Skeletal muscle satellite cell (primary cell): ENCODE measurements around the gene RBPJ.

Experiments used
- H3K27me3 ChIP-seq: 2 replicates; pipeline ENCODE4 v1.7.0; 2013; ENCODE audit warnings: low read length; ENCODE audit not compliant: control insufficient read depth, insufficient read depth
- H3K36me3 ChIP-seq: 2 replicates; pipeline ENCODE4 v1.7.0; 2013; ENCODE audit warnings: mild to moderate bottlenecking, control low read depth, low read length; ENCODE audit not compliant: insufficient read depth
- H3K4me1 ChIP-seq: 2 replicates; pipeline ENCODE4 v1.7.0; 2013; ENCODE audit warnings: low read length; ENCODE audit not compliant: control insufficient read depth, insufficient read depth
- H3K4me2 ChIP-seq: 2 replicates; pipeline ENCODE4 v1.7.0; 2013; ENCODE audit warnings: mild to moderate bottlenecking, low read length
- H3K4me3 ChIP-seq: 2 replicates; pipeline ENCODE4 v1.7.0; 2013; ENCODE audit warnings: low read length
- H3K9ac ChIP-seq: 2 replicates; pipeline ENCODE4 v1.7.0; 2013; ENCODE audit warnings: mild to moderate bottlenecking, low read depth, low read length, moderate library complexity
- H3K9me3 ChIP-seq: replicated peaks from 2 replicates; pipeline ENCODE4 v1.7.0; 2013; ENCODE audit warnings: mild to moderate bottlenecking, control low read depth, low read length

The RBPJ gene

GRCh38 chr4:26289401-26289800 is 31.4 kb upstream of the RBPJ start:
- H3K9ac ChIP-seq, result no peak overlapping the region
- peaks cover 13% of the 10 kb centered on the region for H3K4me1 ChIP-seq
- H3K36me3 ChIP-seq, result no peaks in the 10 kb centered on the region
- H3K27me3 ChIP-seq, result no peaks in the 10 kb centered on the region
- H3K9me3 ChIP-seq, result no peaks in the 10 kb centered on the region
- no peak overlapping the region for H3K4me3 ChIP-seq
- no peak overlapping the region for H3K4me2 ChIP-seq

DNA sequence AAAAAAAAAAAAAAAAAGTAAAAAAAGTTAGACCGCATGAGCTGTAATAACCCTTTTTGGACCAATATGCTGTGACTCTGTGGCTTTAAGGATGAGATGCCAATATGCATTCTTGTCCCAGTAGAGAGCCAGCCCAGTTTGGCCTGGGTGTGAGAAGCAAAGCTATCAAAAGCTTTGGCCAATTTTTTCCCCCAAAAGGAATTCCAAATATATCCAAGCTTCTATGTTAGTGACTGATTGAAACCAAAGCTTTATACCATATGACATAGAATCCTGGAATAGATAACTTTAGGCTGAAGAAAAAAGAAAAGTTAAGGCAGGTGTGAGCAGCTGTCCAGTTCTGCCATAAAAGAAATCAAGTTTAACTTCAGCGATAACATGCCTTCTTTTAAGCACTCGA is 30.5 kb upstream of the RBPJ start:
- Histone ChIP-seq H3K4me1 (peaks cover 13% of the 10 kb centered on the region), H3K36me3 (no peaks in the 10 kb centered on the region), H3K4me2 (no peak overlapping the region), H3K9ac (no peak overlapping the region), H3K4me3 (no peak overlapping the region), H3K27me3 (no peaks in the 10 kb centered on the region), H3K9me3 (no peaks in the 10 kb centered on the region)

DNA sequence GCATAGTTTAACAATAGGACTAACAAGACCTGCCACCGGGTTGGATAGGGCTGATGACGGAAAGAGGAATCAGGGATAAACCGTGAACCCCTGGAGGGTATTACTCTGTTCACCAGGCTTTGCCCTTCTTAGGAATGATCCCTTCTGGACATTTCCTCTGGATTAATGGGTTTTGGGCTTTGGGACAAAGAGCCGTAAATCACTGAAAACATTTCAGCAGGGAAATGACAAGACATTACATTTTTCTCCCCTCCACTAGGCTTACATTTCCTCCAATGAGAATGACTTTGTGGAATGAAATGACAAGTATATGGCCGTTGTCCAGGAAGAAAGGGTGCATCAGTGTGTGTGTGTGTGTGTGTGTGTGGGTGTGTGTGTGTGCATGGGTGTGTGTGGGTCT is 25.9 kb upstream of the RBPJ start:
- H3K36me3 ChIP-seq, result no peaks in the 10 kb centered on the region
- no peak overlapping the region for H3K9ac ChIP-seq
- H3K4me3 ChIP-seq, result no peak overlapping the region
- no peaks in the 10 kb centered on the region for H3K27me3 ChIP-seq
- H3K4me1 ChIP-seq, result peaks cover 12% of the 10 kb centered on the region
- no peaks in the 10 kb centered on the region for H3K9me3 ChIP-seq
- H3K4me2 ChIP-seq, result no peak overlapping the region

- no peak overlapping the region for H3K9ac ChIP-seq
- no peaks in the 10 kb centered on the region for H3K9me3 ChIP-seq
- no peak overlapping the region for H3K4me2 ChIP-seq
- H3K36me3 ChIP-seq, result no peaks in the 10 kb centered on the region
- peaks cover 12% of the 10 kb centered on the region for H3K4me1 ChIP-seq
- no peak overlapping the region for H3K4me3 ChIP-seq
- no peaks in the 10 kb centered on the region for H3K27me3 ChIP-seq
Observed at GRCh38 chr4:26296021-26296420, 24.8 kb upstream of the RBPJ start.

DNA sequence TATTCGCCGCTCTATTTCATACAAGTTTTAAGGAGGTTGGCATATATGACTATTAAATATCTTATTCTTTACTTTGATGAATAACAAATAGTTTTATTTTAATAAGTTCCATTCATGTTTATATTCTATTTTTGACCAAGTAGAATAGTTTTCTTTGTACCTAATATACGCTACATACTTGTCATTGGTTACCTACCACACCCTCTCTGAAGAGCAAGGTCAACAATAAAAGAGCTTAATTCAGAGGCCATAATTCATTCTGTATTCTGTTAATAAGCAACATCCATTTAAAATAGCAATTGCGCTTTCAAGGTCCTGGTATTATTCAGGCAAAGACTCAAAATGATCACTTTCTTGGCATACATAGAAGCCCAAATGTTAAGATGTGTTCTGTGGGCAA is 24.3 kb upstream of the RBPJ start:
- no peak overlapping the region for H3K4me3 ChIP-seq
- peaks cover 12% of the 10 kb centered on the region for H3K4me1 ChIP-seq

GRCh38 chr4:26297219-26297618 is 23.6 kb upstream of the RBPJ start:
- peaks cover 12% of the 10 kb centered on the region for H3K4me1 ChIP-seq
- no peaks in the 10 kb centered on the region for H3K36me3 ChIP-seq
- no peak overlapping the region for H3K9ac ChIP-seq
- no peak overlapping the region for H3K4me2 ChIP-seq
- H3K9me3 ChIP-seq, result no peaks in the 10 kb centered on the region
- H3K4me3 ChIP-seq, result no peak overlapping the region
- H3K27me3 ChIP-seq, result no peaks in the 10 kb centered on the region

More for the DNA sequence above, 24.3 kb upstream of the RBPJ start:
- H3K9me3 ChIP-seq, result no peaks in the 10 kb centered on the region
- H3K36me3 ChIP-seq, result no peaks in the 10 kb centered on the region
- no peaks in the 10 kb centered on the region for H3K27me3 ChIP-seq
- H3K4me2 ChIP-seq, result no peak overlapping the region
- H3K9ac ChIP-seq, result no peak overlapping the region

DNA sequence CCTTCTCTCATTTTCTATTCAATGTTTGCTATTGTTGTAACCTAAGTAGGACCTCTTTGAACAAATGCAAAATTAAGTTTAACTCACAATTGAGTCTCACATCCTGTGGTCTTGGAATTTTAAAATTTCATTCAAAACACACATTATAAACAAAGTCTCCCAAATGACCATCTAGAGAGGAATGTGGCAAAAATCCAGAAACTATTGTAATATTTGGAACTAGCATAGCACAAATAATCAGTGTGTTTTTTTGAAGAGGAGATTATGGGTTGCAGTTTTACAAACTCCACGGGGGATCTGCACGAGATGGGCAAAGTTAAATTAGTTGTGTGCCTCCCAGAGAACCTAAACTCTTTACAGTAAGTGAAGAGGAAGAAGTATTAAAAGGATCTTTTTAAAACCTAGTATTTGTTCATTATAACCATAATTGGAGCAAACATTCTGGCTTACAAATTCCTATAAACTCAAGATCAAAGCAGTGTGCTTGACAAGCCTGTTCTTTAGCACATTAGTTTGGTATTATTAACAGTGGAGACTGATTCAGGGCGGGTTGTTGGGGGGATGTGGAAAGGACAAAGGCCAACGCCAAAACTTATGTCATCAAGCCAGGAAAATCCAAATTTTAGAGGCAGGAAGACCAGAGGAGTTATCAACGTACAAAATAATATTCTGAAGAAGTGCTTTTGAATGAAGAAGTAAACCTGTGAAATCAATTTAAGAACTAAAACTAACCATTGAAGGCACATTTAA is 22.4 kb upstream of the RBPJ start:
- Histone ChIP-seq H3K4me1 (peaks cover 12% of the 10 kb centered on the region), H3K9me3 (no peaks in the 10 kb centered on the region)

GRCh38 chr4:26299254-26299882 is 21.4 kb upstream of the RBPJ start:
- no peaks in the 10 kb centered on the region for H3K27me3 ChIP-seq
- no peak overlapping the region for H3K9ac ChIP-seq
- no peaks in the 10 kb centered on the region for H3K36me3 ChIP-seq
- no peak overlapping the region for H3K4me3 ChIP-seq
- H3K9me3 ChIP-seq, result no peaks in the 10 kb centered on the region
- H3K4me2 ChIP-seq, result no peak overlapping the region
- H3K4me1 ChIP-seq, result peaks cover 12% of the 10 kb centered on the region

More for the DNA sequence above, 22.4 kb upstream of the RBPJ start:
- H3K4me2 ChIP-seq, result peak overlapping the region; percentile 30
- H3K36me3 ChIP-seq, result no peaks in the 10 kb centered on the region
- no peaks in the 10 kb centered on the region for H3K27me3 ChIP-seq
- no peak overlapping the region for H3K4me3 ChIP-seq
- no peak overlapping the region for H3K9ac ChIP-seq

DNA sequence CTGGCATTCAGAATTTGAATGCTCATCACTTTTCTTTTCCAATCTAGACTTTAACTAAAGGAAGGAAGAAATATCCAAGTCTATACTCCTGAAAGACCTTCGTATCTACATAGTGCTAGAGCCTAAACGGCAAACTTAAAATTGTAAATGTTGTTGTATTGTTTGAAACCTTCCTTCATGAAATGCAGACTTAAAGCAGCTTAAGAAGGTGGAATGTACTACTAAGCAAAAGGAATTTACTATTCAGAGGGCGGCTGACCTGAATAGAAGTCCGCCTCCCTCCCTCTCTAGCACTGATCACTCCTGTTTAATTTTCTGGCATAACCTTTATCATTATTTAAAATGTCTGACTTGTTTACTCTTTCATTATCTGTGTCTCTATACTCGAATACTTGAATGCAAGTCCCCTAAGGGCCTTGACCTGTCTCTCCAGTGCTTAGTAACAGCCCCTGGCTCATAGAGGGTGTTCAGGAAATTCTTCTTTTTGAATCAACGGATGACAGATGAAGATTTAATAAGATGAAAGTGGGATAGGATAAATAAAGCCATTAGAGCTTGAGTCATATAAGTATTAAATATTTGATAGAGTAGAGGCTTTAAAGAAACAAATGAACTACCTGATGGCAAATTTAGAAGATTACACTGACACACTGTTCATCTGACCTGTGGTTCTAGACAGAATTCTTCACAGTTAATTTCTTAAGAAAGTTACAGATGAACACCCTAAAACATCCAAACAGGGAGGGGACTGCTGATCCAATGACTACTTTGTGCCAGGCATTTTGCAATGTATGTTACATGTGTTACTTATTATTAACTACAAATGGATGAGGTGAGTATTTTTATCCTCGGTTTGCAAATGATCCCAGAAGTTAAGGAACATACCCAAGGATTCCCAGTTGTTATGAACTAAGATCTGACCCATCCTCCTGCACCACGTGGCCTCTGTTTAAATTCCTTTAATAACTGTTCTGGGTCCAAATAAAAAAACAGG is 20.2 kb upstream of the RBPJ start:
- H3K9me3 ChIP-seq, result no peaks in the 10 kb centered on the region
- no peaks in the 10 kb centered on the region for H3K36me3 ChIP-seq
- H3K4me3 ChIP-seq, result no peak overlapping the region
- no peaks in the 10 kb centered on the region for H3K27me3 ChIP-seq
- no peak overlapping the region for H3K9ac ChIP-seq
- no peak overlapping the region for H3K4me2 ChIP-seq
- H3K4me1 ChIP-seq, result peaks cover 12% of the 10 kb centered on the region

DNA sequence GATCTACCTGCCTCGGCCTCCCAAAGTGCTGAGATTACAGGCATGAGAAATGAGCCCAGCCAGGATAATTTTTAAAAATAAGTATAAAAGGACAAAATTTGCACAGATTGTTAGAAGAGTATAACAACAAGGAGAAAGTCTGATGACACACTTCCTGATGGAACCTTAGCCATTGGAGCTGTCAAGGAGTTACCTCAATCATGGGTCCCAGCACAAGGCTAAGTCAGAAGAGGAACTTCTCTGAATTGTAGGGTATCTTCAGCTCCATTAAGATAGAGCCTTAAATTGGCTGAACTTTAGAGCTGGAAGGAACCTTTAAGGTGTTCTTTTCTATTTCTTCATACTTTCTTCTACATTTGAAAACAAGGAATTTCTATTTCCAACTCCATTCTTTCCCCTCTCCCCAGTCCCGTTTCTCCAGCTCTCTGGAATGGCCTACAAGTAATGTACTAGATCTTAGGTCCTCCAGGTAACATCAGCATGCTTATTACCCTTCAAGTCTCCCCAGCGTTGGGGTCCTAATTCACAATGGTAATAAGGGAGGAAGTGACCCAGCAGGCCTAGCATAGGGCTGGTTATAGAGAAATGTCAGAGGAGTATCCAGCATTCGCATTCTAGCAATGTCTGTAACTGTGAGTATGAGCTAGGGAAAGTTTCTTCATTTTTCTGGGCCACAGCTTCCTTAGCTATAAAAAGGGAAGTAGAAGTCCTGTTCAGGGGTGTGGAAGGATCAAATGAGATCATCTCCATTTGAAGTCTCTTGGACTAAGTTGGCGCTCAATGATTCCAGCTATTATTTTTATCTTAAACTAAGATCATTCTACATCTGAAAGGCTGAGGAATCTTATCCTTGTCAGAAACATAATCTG is 18.5 kb upstream of the RBPJ start:
- no peak overlapping the region for H3K4me2 ChIP-seq
- H3K36me3 ChIP-seq, result no peaks in the 10 kb centered on the region
- no peaks in the 10 kb centered on the region for H3K27me3 ChIP-seq
- no peak overlapping the region for H3K4me3 ChIP-seq
- H3K9ac ChIP-seq, result no peak overlapping the region
- H3K9me3 ChIP-seq, result no peaks in the 10 kb centered on the region
- H3K4me1 ChIP-seq, result peaks cover 12% of the 10 kb centered on the region
